Ishikawa (cell line): Measurements from ENCODE around the gene AHCYL2.

Experiments
- CEBPB ChIP-seq: IDR thresholded peaks from 2 replicates; pipeline ENCODE4 v1.6.1; 2012
- CREB1 ChIP-seq: IDR thresholded peaks from 2 replicates; pipeline ENCODE4 v1.6.1; 2012; ENCODE audit warnings: low read depth
- EP300 ChIP-seq: IDR thresholded peaks from 2 replicates; pipeline ENCODE4 v1.6.1; 2012; ENCODE audit warnings: borderline replicate concordance
- FOXM1 ChIP-seq: IDR thresholded peaks from 2 replicates; pipeline ENCODE4 v1.6.1; 2012; ENCODE audit warnings: low read depth, borderline replicate concordance
- MAX ChIP-seq: IDR thresholded peaks from 2 replicates; pipeline ENCODE4 v1.6.1; 2012
- NFIC ChIP-seq: IDR thresholded peaks from 2 replicates; pipeline ENCODE4 v1.6.1; 2012
- RAD21 ChIP-seq: IDR thresholded peaks from 2 replicates; pipeline ENCODE4 v1.6.1; 2012; ENCODE audit warnings: low read depth
- REST ChIP-seq: IDR thresholded peaks from 2 replicates; pipeline ENCODE4 v1.6.1; 2012; ENCODE audit warnings: low read depth, mild to moderate bottlenecking
- TAF1 ChIP-seq: IDR thresholded peaks from 2 replicates; pipeline ENCODE4 v1.6.1; 2012; ENCODE audit warnings: low read depth, mild to moderate bottlenecking
- TEAD4 ChIP-seq: IDR thresholded peaks from 2 replicates; pipeline ENCODE4 v1.6.1; 2012
- USF1 ChIP-seq: IDR thresholded peaks from 2 replicates; pipeline ENCODE4 v1.6.1; 2012
- YY1 ChIP-seq: IDR thresholded peaks from 2 replicates; pipeline ENCODE4 v1.6.1; 2012; ENCODE audit warnings: low read depth

- TF ChIP-seq CREB1 = no peak
- no peak for TF ChIP-seq USF1
- TF ChIP-seq YY1 = no peak
- no peak for TF ChIP-seq CEBPB
- TF ChIP-seq FOXM1 = no peak
- TF ChIP-seq TEAD4 = no peak
- no peak for TF ChIP-seq RAD21
- no peak for TF ChIP-seq TAF1
- TF ChIP-seq NFIC = no peak
- no peak for TF ChIP-seq EP300
- no peak for TF ChIP-seq MAX
- no peak for TF ChIP-seq REST
These were observed 210.6 kb downstream of the AHCYL2 start for GRCh38 chr7:129435414-129435829.
